Stimulated activated CD4-positive, alpha-beta T cell treated with anti-CD3 and anti-CD28 coated beads, Interleukin-12 subunit alpha, Interleukin-12 subunit beta, amount 100 ng/mL, for 4 hours (primary cell): ENCODE results near the gene NXPE3.
A peak's percentile ranks its signal among the peaks of the same experiment; 100 is the strongest.

Source experiments
- DNase-seq: peaks from one replicate; pipeline ENCODE4 v3.0.0-alpha.2; 2020

Gene NXPE3

DNA sequence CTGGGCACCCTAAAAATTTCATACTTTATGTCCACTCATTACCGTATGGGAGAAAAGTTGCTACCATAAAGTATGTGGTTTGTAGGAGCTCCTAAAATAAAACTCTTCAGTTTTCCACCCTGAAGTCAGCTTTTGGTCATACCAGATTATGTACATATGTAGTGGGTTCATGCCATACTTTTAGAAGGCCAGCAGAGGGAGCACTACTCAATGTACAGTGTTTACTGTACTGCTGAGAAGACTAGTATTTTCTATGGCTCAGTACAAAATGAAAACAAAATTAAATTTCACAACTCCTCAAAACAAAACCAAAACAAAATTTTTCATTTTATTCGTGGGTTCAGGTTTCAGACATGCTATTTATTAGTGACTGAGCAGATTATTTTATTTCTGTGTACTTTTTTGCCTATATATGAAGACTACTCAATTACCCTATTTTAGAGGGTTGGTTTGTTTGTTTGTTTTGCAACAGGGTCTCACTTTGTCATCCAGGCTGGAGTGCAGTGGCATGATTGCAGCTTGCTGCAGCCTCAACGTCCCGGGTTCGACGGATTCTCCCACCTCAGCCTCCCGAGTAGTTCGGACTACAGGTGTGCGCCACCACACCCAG, 24.3 kb downstream of the NXPE3 start:
- DNase-seq = no peak

DNA sequence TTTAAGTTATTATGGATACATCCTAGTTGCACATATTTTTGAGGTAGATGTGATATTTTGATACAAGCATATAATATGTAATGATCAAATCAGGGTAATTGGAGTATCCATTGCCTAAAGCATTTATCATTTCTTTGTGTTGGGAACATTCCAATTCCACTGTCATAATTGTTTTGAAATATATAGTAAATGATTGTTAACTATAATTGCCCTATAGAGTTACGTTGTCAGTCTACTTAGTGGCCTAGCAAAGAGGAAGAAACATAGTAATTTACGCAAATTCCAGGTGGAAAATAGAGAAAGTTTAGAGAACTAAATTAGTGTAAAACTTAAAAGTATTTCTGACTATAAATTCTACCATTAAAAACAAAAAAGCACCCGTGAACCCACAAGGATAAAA, 24.9 kb downstream of the NXPE3 start:
- DNase-seq = no peak

DNA sequence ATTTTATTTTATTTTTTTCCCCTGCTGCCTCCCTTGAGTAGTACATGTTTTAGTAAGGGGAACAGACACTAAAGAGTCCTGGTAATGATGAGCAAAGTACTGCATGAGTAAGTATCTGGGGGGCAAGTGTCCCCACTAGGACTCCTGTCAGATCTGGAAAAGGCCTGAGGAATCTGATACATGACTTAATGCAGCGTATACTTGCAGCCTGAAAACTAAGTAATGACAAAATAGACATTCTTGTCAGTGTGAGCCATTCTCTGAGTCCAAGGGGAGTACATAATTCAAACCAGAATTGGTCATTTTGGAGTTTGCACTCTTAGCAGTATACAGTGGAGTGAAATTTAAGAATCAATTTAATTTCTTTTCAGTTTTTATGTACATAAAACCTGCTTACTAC, 27.5 kb downstream of the NXPE3 start:
- no peak for DNase-seq

DNA sequence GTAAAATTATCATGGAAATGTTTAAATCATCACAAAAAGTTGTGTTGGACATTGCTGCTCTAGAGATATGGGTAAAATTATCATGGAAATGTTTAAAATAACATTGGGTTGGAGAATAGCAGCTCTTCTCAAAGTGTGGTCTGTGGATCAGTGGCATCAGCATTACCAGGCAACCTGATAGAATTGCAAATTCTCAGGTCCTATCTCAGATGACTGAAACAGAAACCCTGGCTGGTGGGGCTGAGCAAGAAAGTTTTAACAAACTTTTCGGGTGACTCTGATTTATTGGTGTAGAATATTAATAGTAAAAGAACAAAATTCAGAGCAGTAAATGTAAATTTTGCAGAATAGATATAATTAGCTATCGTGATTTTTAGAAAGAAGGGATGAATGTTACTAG, 28.9 kb downstream of the NXPE3 start:
- DNase-seq = no peak

DNA sequence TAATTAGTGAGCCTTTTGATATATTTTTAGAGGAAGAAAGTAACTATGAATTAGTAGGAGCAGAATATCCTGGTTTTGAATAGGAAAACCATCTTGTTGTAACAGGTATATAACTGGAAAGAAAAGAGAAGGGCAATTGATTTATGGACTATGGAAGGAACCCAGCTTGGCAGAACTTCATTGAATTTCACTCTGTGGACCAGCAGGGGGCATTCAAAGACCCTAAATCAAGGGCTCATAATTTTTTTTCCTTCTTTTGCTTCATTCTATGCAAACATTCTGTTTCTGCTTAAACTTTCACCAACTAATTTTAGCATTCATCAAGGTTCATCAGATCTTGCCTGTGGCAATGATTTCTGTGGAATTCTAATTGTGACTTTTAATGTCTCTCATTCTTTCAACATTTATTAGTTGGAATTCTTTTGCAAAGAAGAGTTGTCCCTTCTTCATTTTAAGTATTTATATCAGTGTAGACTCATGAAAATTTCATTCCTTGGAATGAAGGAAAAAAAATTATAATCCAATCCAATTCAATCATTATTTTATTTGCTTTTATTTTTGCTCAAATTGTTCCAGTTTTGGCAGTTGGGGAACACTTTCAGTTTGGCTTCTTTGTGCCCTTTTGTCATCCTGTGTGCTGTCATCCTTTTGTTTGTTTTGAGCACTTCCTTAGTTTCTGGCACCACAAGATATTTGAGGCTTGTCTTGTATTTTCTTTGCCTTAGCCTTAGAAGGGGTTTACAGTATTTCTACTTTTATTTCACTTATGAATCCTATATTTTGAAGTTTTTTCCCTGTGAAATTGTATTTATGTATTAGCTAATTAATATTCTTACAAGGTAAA, 30.4 kb downstream of the NXPE3 start:
- no peak for DNase-seq

DNA sequence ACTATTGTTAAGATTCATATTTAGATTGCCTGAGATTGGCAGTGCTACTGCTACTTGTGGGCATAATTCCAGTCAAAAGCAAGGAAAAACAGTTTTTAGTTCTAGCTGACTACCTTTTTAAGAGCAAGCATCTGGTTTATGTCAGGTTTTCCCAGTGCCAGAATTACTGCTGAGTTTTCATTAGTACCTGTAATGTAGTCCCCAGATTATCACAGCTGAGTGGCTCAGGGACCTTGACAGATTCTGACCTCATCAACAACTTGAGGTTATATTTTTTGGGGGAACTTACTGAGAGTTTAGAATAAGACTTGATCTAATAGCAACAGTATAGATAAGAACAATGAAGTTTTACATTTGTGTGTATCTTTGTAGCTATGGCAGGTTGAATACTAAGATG, 31.0 kb downstream of the NXPE3 start:
- DNase-seq = no peak

DNA sequence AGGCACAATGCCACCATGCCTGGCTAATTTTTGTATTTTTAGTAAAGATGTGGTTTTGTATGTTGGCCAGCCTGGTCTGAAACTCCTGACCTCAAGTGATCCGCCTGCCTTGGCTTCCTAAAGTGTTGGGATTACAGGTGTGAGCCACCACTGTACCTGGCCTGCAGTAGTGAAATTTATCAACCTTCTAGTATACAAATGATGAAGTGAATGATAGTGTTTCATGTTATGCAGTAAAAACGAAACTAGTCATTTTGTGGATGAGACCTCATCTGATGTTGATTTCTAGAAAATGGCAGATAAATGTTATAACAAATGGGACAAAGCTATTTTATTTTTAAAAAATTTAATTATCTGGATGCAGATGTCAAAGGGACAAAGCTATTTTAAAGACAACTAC, 32.9 kb downstream of the NXPE3 start:
- DNase-seq = no peak

DNA sequence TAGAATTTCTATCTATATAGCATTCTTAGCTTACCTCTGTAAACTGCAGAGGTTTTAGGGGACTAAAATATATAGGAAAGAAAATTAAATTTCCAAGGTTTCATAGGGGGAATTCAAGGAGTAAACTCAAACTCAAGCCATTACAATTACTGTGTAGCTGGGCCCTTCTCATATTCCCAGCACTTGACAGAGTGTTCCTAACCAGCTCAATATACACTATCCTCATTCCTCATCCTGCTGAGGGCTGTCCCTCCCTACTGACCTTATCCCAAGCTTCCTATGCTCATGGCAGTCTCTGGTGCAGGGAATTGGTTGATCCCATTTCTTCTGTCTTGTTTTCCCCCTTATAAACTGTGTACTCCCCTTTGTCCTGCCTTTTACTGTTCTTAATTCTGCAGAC, 33.9 kb downstream of the NXPE3 start:
- no peak for DNase-seq

DNA sequence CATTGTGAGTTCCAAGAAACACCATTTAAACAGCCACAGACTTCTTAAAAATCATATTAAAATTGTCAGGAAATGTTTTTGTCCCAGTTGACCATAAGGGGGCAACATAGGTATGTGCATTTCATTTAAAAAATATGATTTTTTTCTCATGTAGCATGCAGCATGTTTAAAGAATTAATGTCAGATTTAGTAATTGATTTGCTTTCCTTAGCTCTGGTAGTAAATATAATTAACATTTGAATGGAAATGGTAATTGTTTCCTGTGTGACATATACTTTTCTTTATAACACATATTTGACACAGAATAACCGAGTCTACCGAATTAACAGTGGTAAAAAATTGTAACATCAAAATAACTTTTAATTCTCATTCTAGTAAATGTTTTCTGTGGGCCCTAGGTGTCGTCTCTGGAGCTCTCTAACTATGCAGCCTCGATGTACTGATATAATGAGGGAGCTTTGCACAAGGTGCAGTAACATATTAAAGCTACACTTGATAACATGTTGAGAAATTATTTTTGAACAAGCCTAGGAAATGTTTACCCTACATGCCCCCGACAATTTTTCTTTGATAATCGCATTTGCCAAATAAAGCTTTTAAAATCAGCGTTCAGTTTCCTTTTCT, 34.9 kb downstream of the NXPE3 start:
- DNase-seq = no peak

DNA sequence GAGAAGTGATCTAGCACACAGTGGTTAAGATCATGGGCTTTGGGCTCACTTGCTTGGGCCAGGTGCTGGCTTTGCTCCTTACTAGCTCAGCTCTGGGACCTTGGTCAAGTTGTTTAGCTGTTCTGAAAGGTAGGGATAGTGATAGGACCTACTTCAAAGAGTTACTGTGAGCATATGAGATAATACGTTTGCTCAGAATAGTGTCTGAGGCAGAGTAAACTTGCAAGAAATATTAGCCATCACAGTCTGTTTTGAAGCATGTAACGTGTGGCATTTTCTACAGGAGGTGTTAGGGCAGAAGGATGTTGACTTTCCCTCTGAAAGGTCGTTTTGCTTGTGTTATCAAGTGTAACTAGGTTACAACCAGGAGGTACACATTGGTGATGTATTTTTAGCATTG, 35.8 kb downstream of the NXPE3 start:
- DNase-seq = no peak

DNA sequence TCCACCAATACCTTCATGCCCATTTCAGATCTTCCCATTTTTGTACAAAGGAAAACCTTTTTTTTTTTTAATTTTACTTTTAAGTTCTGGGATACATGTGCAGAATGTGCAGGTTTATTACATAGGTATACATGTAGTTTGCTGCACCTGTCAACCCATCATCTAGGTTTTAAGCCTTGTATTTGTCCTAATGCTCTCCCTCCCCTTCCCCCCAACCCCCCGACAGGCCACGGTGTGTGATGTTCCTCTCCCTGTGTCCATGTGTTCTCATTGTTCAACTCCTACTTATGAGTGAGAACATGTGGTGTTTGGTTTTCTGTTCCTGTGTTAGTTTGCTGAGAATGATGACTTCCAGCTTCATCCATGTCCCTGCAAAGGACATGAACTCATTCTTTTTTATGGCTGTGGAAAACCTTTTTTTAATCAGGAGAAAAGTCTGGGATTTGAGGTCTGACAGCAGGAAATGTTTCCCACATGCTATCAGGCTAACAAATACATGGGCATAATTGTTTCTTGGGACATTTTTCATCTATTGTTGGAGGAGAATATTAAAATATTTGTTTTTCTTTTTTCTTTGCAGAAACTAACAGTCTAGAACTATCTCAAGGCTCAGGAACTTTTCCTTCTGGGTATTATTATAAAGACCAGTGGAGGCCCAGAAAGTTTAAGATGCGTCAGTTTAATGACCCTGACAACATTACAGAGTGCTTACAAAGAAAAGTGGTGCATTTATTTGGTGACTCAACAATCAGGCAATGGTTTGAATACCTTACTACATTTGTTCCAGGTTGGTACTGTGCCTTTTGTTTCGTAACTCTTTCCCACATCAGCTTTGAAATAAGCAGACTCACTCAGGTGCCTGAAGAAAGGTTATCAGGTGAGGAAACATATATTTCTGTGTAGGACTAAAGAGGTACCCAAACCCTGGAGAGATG, 37.5 kb downstream of the NXPE3 start:
- DNase-seq = no peak

DNA sequence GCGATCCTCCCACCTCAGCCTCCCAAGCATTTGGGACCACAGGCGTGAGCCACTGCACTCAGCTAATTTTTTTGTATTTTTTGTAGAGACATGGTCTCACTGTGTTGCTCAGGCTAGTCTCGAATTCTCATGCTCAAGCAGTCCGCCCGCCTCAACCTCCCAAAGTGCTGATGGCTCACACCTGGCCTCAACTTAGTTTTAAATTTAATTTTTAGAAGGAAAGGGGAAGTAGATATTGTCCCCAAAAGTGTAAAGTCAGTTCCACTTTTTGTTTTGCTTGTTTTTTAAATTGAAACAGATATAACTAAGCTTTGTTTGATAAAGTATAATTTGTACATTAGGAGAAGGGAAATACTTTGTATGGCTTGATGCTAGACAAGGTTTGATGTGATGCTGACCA, 39.0 kb downstream of the NXPE3 start:
- no peak for DNase-seq

DNA sequence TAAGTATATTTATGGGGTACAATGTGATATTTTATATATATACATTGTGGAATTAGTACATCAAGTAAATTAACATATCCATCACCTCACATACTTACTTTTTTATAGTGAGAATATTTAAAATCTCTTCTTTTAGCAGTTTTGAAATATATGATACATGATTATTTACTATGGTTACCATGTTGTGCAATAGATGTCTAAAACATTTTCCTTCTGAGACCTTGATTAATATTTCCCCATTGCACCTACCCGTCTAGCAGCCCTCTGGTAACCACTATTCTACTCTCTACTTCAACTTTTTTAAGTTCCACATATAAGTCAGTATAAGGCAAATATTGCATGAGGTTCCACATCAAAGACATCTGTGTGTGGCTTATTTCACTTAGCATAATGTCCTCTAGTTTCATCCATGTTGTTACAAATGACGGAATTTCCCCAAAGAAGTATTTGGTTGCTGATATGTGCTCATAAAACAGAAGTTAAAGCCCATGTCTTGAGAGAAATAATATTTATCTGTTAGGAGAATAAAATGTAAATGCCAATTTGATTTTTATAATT, 40.7 kb downstream of the NXPE3 start:
- no peak for DNase-seq

DNA sequence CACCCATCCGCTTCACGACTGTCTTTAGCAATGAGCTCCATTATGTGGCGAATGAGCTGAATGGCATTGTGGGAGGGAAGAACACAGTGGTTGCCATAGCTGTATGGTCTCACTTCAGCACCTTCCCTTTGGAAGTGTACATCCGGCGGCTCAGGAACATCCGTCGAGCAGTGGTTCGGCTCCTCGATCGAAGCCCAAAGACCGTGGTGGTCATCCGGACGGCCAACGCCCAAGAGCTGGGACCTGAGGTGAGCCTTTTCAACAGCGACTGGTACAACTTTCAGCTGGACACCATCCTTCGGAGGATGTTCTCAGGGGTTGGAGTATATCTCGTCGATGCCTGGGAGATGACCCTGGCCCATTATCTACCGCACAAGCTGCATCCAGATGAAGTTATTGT, 42.5 kb downstream of the NXPE3 start:
- no peak for DNase-seq

DNA sequence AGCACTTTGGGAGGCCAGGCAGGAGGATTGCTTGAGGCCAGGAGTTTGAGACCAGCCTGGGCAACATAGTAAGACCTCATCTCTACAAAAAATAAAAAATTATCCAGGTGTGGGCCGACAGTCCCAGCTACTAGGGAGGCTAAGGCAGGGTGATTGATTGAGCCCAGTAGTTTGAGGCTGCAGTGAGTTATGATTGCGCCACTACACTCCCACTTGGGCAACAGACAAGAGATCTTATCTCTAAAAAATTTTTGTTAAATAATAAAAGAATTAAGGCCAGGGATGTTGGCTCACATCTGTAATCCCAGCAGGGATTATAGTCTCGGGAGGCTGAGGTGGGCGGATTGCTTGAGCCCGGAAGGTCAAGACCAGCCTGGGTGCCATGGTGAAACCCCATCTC, 44.5 kb downstream of the NXPE3 start:
- no peak for DNase-seq

DNA sequence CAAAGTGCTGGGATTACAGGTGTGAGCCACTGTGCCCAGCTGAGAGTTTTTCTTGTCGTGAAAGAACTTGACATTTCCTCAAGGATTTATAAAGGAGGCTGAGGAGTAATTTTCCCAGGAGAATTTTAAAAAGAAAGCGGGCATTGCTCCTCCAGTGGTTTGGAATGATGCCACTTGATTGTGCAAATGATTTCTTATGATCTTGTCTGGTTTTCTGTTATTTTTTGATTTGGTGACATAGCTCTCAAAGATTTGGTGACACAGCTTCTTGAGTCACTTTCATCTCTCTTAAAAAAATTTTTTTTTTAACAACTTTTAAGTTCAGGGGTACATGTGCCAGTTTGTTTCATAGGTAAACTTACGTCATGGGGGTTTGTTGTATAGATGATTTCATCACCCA, 45.7 kb downstream of the NXPE3 start:
- no peak for DNase-seq

DNA sequence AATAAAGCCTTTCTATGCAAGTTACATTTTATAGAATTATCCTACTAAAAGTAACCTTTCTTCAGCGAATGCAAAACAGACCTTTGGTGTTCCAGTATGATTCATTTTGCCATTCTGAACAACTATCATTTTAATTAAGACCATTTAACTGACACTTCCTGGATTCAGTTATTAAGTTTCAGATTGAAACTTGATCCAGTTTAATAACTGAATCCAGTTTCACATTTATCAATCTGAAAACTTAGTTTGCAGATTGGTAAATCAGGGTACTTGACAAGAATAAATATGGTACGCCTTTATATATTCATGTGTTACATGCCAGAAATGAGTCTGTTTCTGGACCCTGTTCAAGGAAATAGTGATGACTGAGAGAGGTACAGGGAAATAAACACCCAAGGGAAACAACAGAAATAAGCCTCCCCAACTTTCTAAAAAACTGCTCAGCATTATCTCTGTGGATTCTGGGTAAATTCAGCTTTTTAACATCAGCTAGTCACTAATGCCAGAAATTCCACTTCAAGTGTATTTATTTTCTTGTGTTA, 47.0 kb downstream of the NXPE3 start:
- DNase-seq = no peak

DNA sequence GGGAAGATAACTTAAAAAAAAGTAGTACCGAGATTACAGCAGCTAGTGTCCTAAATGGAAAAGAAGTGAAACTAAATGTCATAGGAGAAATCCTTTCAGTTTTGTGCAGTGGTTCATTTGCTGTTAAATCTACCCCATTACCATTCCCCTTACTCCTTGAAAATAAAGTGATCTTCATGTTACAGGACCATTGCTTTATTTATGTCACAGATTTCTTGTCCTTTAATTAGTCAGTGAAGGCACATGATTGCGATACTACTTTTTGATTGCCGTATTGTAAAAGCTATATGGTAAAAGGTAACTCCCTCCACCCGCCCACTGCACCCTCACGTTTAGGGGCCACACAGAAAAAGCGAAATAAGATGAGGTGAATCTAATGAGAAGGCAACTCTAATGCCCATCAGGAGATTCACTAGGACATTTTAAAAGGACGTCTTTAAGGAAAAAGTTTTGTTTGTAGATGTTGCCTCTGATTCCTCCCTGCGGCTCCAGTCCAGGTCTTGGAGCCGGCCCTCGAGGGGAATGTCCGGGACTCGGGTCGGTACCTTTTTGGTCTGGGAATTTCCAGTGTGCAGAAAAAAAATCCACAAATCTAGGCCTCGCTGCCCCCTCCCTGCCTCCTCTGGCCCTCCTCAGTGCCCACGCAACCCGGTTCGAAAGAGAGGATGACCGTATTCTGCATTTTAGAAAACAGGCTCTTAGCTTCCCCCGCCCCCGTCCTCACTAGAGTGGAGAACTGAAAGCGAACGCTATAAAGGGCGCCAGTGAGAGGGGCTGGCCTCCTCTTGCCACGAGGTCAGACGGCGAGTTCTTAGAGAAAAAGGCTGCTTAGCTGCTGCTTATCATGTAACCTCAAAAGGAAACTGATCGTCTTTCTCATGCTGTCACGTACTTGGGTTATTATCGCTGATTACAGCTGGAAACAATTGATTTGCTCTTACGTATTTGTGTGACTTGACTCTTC, 48.5 kb downstream of the NXPE3 start:
- peak; percentile 72 for DNase-seq

DNA sequence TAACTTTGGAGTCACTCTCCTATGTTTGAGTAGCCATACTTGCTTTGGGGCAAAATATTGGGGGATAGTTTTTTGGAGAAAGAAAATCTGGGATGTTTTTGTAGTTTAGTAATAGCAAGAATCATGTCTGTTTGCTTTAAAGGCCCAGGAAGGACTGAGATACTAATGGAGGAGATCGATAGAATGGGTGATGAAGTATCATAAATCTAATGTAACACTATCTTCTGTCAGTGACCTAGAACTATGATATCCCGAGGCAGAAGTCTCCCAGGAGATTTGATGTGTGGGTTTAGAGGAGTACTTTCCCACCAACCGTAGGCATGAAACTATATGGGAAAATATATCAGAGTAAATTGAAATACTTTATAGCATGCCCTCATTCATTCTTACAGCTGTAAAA, 49.3 kb downstream of the NXPE3 start:
- DNase-seq = no peak

DNA sequence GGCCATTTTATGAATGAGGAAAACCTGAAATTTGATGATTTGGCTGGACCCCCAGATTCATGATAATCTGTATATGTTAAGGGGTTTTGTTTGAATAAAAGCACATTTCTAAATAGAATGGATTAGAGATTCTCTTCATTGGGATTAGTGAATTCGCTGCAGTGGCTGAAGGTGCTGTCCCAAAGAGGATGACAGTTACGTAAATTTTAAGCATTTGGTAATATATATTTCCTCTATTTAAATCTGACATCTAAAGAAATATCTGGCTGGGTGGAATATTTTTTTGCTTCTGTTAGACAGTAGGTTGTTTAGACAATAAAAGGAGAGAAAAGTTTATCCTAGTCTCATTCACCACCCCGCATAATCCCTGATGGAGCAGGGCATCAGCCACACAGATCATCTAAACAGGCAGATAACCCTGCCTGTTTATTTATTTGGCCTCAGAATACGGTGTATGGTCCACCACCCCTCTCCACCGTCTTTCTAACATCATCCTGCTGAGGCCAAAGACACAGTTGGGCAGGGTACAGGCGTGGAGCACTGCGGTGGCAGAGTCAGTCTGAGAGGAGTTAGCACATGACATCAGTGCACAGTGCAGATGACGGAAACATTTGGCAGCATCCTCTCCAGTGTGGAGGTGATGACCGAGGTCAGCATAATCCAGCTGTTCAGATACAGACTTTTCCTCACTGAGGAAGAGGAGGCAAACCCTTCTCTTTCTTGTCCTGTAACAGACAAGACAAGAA, 49.9 kb downstream of the NXPE3 start:
- peak; percentile 31 for DNase-seq

DNA sequence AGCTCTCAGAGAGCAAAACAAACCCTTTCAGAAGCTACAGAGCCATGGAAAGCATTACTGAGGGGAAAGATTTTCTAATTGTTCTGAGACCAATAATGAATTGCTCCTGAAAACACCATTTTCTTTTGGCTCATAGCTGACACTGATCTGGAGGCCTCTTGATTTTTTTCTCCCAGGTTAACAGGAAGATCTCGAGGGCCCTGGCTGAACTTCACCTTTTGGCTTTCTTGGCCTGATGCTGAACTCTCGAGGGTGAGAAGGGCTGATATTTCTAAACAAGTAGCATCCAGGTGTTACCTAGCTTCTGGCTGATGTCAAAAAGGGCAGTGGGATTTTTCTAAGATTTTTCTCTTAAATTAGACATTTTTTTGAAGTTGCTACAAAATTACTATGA, 50.4 kb downstream of the NXPE3 start:
- no peak for DNase-seq
